HuH-7.5 (cell line): ENCODE measurements around the gene NAT8.
"Not testable (repeated sequence)": the region's sequence is repeated elsewhere in the genome, so short reads cannot be mapped to it uniquely, and the experiment has no call there.

ENCODE experiments used
- DNase-seq: peaks from one replicate; pipeline ENCODE4 v3.0.0; 2011; ENCODE audit warnings: low spot score

Gene NAT8

DNA sequence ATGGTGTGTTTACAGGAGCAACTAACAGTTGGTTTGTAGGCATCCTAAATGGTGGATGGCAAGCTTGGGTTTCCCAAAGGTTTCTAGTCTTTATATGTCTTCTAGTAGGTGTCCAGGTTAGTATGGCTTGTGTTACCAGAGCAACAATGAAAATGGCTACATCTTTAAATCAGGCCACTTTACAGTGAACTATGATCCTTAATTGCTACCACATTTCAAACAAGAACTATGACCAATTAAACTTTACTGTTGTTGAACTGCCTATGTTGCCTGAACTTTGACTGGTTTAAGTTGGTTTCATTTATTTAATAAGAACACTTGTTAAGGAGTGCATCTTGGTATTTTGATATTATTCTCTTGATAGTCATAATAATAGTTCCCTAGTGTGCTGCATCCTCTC lies 5.2 kb downstream of the NAT8 start:
- DNase-seq, result not testable (repeated sequence)

DNA sequence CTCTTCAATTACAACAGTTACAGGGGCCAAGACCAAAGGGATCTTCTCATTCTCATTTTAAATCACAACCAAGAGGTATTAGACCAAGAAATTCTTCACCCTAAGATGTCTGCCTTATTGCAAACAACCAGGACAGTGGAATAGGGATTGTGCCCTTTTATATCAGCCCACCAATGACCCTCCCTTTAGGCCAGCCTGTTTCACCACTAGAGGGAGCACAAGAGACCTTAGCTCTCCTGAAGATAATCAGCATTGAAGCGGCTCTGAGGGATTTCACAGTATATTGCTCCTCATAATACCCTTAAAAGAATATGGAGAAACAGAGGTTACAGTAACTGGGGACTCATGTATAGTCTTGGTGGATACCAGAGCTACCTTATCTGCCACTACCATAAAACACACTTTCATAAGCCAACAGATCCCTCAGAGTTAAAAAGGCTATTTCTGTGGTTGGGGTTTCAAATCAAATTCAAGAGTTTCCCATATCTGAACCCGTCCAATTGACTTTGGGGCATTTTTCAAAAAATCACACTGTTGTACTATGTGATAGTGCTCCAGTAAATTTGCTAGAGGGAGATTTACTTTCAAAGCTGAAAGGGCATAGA lies 11.5 kb downstream of the NAT8 start:
- DNase-seq, result peak; percentile 38

DNA sequence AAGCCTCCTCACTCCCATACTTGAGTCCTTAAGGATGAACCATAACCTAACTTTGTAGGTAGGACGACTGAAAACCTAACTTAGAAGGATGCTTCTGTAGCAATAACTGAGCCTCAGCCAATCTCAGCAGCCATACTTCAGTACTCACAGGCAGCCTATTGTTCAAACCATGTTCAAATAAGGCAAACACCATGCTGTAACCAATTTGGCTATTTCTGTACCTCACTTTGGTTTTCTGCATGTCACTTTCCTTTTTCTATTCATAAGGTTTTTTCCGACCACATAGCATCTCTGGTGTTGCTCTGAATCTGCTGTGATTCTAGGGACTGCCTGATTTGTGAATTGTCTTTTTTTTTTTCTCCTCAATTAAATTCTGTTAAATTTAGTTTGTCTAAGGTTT lies 13.7 kb downstream of the NAT8 start:
- not testable (repeated sequence) for DNase-seq

DNA sequence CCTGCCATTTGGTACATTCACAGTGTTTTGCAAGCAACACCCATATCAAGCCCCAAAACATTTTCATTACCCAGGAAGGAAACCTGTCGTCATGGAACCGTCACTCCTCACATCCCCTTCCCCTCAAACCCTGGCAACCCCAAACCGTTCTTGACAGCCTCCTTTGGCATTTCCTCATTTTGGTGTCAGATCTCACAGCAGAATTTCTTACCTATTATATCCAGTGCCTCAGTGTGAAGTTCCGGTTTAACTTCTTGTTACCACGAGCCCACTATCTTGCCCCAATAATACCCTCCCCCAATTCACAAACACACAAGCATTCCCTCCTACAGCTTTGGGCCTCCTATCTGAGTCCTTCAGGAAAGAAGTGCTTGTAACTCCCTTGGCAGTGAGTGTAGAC lies 16.0 kb downstream of the NAT8 start:
- DNase-seq, result not testable (repeated sequence)

DNA sequence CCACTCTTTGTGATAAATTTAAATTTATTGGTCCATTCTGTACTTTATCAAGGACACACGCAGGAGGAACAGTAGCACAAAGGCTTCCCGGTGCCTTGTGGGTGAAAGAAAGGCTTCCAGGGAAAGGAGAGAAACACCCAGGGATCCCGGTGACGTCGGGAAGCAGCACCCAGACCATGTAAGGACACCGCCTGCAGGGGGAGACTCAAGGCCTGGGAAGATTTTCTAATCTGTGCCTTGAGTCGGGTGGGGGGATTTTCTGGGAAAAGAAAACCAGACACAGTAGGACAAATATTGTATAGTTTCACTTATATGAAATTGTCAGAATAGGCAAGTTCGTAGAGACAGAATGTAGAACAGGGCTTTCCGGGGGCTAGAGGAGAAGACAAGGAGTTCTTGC lies 17.6 kb downstream of the NAT8 start:
- DNase-seq, result not testable (repeated sequence)

DNA sequence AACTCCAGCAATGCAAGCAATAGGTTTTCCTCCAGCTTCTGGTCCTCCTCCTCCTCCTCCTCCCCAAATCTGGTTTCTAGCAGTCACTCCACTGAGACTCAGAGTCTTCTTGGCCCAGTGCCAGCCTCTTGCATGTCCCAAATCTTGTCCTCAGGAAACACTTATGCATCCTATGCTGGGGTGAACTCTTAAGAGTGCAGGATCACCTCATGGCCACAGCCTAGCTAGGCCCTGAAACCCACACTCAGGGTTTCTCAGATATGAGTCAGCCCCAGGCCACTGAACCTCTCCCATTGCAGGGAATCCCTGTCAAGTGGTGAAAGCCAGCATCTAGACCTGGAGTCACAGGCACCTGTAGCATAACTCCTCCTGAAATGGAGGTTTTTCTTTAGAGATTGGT lies 18.2 kb downstream of the NAT8 start:
- not testable (repeated sequence) for DNase-seq

DNA sequence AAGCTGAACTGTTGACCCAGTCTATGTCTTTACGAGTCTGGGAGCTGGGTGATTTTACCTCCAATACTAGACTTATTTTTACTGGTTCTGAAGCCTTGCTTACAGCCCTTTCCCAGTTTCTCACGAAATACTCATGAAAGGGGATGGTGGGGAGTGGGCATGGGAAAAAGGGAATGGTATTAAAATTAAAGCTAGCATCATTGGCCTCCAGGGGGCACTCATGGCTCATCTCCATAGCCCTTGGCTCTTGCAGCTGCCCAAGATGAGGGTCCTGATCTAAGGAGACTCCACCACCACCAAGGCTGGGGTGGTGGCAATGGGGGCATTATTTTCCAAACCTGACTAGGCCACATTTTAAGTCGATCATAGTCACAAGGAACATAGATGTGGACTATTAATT lies 22.3 kb downstream of the NAT8 start:
- not testable (repeated sequence) for DNase-seq

DNA sequence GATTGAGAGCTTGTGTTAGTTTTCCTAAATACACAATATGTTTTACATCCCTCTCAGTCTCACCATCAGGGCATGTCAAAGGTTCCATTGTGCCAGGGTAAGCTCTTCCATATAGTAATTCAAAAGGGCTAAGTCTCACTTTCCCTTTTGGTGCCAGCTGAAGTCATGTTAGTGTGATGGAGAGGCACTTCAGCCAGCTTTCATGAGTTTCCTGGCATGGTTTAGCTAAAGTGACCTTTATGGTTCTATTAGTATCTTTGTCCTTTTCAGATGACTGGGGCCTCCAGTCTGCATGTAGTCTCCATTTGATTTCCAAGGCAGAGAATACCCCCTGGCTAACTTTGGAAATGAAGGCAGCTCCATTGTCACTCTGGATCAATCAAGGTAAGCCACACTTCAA lies 27.2 kb downstream of the NAT8 start:
- DNase-seq, result no peak

DNA sequence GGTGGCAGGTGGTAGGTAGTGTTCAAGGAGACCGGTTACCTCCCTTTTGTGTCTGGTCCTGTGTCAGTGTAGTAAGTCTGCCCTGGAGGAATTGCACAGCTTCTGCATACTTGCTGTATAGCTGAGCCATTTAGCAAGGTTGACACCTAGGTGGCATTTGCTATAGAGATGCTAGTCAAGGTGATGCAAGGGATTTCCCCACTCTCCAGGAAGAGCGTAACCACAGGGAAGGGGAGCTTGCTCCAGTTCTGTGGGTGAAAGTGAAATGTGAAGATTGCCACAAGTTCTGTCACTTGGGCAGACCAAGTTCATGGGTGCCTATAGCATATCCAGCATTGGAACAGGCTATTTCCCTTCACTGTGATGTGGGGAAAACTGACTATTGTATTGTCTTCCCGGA lies 28.1 kb downstream of the NAT8 start:
- DNase-seq, result no peak

DNA sequence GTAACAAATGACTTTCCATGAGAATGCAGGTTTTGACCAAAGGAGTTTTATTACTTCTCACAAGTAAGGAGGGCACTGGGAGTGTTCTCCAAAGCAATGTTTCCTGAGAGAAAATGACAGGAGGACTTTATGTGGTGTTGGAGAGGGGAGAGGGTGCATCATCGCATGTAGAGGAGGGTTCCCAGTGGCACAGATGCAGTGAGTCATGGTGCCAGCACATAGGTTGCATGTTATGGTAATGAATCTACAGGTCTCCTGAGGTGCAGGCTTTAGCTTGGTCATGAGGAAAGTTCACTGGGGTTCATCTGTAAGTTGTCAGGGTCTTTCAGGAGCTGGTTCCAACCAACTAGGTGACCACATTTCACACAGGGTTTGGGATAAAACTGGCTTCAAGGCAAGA lies 30.4 kb downstream of the NAT8 start:
- DNase-seq, result no peak

DNA sequence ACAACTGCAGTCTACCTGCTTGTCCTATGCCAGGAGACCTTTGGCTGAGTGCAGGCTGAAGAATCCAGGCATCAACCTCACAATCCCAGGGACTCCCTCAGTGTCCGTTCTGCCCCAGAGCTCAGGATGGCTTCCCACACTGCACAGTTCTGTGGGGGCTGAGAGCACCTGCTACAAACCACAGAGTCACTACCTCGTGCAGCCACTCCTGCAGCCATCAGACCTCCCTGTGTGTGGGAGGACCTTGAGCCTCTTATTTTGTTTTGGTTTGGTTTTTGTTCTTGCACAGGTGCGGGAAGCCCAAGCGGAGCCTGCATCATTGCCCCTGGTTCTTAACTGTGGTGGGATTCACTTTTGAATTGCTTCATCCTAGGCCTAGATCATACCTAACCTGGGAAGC lies 31.0 kb downstream of the NAT8 start:
- no peak for DNase-seq

DNA sequence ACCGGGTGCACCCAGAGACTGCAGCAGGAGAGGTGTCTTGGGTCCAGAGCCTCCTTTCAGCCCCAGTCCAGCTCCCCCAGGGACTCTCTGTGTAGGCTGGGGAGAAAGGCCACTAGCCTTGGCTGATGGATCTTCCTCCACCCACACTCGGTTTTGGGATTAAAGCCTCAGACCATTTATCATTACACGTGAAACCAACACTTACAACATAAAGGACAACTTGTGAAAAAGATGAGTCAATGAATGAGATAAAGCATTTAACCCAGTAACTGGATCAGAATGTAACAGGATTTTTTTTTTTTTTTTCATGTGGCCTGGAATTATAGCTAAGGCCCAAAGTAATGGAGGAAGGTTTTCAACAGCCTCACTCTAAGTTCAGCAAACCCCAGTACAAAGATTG lies 32.1 kb downstream of the NAT8 start:
- DNase-seq, result no peak

DNA sequence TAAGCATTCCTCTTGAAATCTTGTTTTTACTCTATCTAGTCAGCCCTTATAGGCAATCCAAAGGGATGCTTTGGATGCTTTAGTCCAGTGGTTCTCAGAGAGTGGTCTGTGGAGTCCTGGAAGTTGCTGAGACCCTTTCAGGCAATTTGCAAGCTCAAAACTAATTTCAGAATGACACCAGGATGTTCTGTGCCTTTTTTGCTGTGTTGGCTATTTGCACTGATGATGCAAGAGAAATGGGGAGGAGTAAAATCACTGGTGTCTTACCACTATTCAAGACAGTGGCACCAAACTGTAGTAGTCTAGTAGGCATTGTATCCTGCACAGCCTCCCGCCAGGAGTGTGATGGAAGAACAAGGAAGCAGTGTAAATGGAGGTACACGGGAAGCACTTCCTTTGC lies 37.6 kb downstream of the NAT8 start:
- not testable (repeated sequence) for DNase-seq

DNA sequence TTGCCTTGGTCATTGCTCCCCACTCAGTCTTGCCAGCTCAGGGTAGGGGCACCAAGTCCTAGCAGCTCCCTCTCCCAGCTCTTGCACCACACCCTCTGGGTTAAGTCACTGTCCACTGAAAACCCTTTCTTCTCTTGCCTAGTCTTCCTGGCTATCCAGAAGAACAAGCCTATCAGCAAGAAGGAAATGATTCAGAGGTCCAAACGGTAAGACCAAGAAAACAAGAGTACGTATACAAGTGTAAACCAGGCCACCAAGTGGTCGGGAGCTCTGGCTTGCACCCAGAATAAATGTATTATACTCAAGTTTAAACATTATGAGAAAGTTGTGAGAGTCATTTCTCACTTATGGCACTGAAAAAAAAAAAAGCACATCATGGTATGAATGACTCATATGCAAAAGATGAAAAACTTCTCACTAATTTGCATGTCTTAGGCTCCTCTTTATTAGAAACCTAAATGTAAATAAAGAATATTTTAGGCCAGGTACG lies 39.1 kb downstream of the NAT8 start:
- DNase-seq, result not testable (repeated sequence)

DNA sequence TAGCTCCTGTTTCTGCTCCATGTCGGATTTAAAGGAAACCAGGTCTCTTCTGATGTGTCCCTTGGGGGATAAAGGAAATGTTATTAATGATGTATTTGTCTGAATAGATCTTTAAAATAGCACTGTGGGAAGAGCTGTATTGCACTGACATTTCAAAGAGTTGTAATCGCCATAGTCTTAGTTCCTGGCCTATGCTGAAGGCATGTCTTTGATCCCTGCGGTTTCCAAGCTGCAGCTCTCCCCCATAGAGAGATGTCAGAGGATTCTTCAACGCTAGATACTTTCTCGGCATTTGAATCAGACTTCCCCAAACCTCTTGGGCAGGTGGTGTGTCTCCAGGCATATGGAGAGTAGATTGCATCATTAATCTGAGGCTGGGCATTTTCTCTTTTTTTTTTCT lies 40.4 kb downstream of the NAT8 start:
- no peak for DNase-seq

DNA sequence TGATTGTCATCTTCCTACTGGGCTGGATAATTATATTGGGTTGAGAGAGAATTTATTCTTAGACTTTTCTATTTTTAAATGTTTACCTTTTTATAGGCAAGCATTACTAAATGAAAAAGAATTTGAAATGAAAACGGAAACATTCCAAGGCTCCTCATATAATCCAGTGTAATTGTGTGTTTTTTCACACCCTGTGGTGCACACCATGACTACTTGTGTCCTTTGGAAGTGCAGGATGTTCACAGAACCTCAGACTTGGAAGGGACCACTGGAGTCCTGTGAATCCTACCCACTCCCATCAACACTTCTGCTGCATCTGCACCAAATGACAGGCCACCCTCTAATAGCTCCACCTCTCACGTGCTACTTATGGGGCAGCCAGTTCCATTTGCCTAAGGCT lies 48.0 kb downstream of the NAT8 start:
- no peak for DNase-seq

DNA sequence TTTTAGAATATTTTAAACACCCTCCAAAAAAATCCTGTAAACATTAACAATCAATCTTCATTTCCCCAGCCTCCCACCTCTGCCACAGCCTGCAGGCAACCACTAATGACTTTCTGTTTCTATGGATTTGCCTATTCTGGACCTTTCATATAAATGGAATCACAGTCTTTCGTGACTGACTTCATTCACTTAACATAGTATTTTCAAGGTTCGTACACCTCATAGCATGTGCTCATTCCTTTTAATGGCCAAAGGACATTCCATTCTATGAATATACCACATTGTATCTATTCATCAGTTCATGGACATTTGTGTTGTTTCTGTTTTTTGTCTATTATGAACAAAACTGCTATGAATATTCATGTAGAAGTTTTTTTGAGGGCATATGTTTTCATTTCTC lies 48.5 kb downstream of the NAT8 start:
- DNase-seq, result no peak
